Thyroid gland (tissue), 4 donors: ENCODE measurements around the gene RAD54L2. TPM values are rescaled to one million over a fixed set of nuclear protein-coding genes. Genes with fewer than 3 reads are reported as not detected.

Experiments used
- DNase-seq, 2 donors: peaks; one replicate each; pipeline ENCODE4 v3.0.0-alpha.2; 2019
- H3K27ac ChIP-seq, 3 donors: fragments of 200-600 bp; sonication (generic); 1 replicate in 2 of 3; 2 replicates in 1 of 3; pipeline ENCODE4 v1.5.1; 2016 to 2019; ENCODE audit warnings: mild to moderate bottlenecking in 1 of 3, moderate library complexity in 1 of 3
- H3K27me3 ChIP-seq: fragments of 200-600 bp; sonication (generic); one replicate; pipeline ENCODE4 v1.5.1; 2019
- H3K36me3 ChIP-seq, 2 donors: fragments of 200-600 bp; sonication (generic); one replicate each; pipeline ENCODE4 v1.5.1; 2016 to 2019
- H3K4me1 ChIP-seq, 2 donors: fragments of 200-600 bp; sonication (generic); one replicate each; pipeline ENCODE4 v1.5.1; 2017 to 2019
- H3K4me3 ChIP-seq, 3 donors: fragments of 200-600 bp; sonication (generic); replicated peaks in 1 of 3; 1 replicate in 2 of 3; 2 replicates in 1 of 3; pipeline ENCODE4 v1.5.1; 2016; ENCODE audit warnings: mild to moderate bottlenecking in 1 of 3
- H3K9me3 ChIP-seq: fragments of 200-600 bp; sonication (generic); one replicate; pipeline ENCODE4 v1.5.1; 2017
- CTCF ChIP-seq, 6 experiments: fragments of 200-600 bp in 3 of 6; fragments of 450-650 bp in 3 of 6; sonication (generic) in 3 of 6; IDR thresholded peaks; one replicate each; pipeline ENCODE4 v1.5.1; 2016 to 2019; ENCODE audit warnings: antibody characterized with exemption in 6 of 6, mild to moderate bottlenecking in 2 of 6, inconsistent platforms in 1 of 6, moderate library complexity in 1 of 6
- POLR2A ChIP-seq, 2 donors: fragments of 450-650 bp; IDR thresholded peaks; one replicate each; pipeline ENCODE4 v1.6.1; 2017; ENCODE audit warnings: antibody characterized with exemption in 2 of 2, mild to moderate bottlenecking in 2 of 2, moderate library complexity in 1 of 2
- WGBS, 2 donors: methylation state at CpG; one replicate each; pipeline ENCODE4 v1.1.5; 2017; 5-methylcytosine and 5-hydroxymethylcytosine counted together
- intact Hi-C: fragments of 100-400 bp; cut with DNase I; formaldehyde crosslinking; loops from one replicate; pipeline ENCODE4 v1.15.1; 2023
- total RNA-seq, 4 donors: library from RNA; depleted of rRNA; stranded (reverse); fragments of >200 nt; gene quantifications; one replicate each; pipeline ENCODE4 v1.2.3, GENCODE V29; 2016

Gene RAD54L2
- total RNA-seq, 4 donors from 2014 or later = 17.8 to 41.6 (median 22.6) TPM

- Histone ChIP-seq H3K9me3 (no peaks in the 10 kb centered on the region), H3K27ac (no peak overlapping the region), H3K4me3 (no peak overlapping the region), H3K27me3 (no peaks in the 10 kb centered on the region), H3K36me3 (no peaks in the 10 kb centered on the region), H3K4me1 (peaks cover 7 to 11% of the 10 kb centered on the region in 2 donors)
- intact Hi-C loops = loop anchor here (2.0 to 5.0 kb wide), 2 partner anchors 166 to 300 kb away; no protein-coding TSS in a partner anchor
- TF ChIP-seq POLR2A (IDR thresholded peaks at IDR 0.05) (no peak), CTCF (IDR thresholded peaks at IDR 0.05) (no peak)
- DNase-seq = no peak
- 21 to 29% methylated on average over 2 of the region's 2 CpGs for WGBS, 2 donors
These were observed 36.0 kb upstream of the RAD54L2 start for GRCh38 chr3:51502562-51502910.

GRCh38 chr3:51503007-51503406 is 35.5 kb upstream of the RAD54L2 start:
- intact Hi-C loops = loop anchor here (2.0 to 5.0 kb wide), 2 partner anchors 166 to 299 kb away; no protein-coding TSS in a partner anchor

GRCh38 chr3:51508255-51508654 is 30.3 kb upstream of the RAD54L2 start:
- Histone ChIP-seq H3K27ac (no peak overlapping the region), H3K4me1 (no peaks in the 10 kb centered on the region), H3K27me3 (no peaks in the 10 kb centered on the region), H3K36me3 (no peaks in the 10 kb centered on the region), H3K4me3 (no peak overlapping the region), H3K9me3 (no peaks in the 10 kb centered on the region)
- intact Hi-C loops = no loop called here
- TF ChIP-seq POLR2A (IDR thresholded peaks at IDR 0.05) (no peak), CTCF (IDR thresholded peaks at IDR 0.05) (no peak)
- 84 to 87% methylated on average over 9 of the region's 9 CpGs for WGBS, 2 donors
- DNase-seq = no peak

More at GRCh38 chr3:51503007-51503406, 35.5 kb upstream of the RAD54L2 start:
- no peak overlapping the region for H3K27ac ChIP-seq
- no peak for DNase-seq
- H3K4me3 ChIP-seq = no peak overlapping the region
- 98 to 100% methylated on average over 2 of the region's 2 CpGs for WGBS, 2 donors
- H3K36me3 ChIP-seq = no peaks in the 10 kb centered on the region
- no peaks in the 10 kb centered on the region for H3K27me3 ChIP-seq
- H3K9me3 ChIP-seq = no peaks in the 10 kb centered on the region
- H3K4me1 ChIP-seq = peaks cover 7 to 11% of the 10 kb centered on the region in 2 donors
- TF ChIP-seq POLR2A (IDR thresholded peaks at IDR 0.05) (no peak), CTCF (IDR thresholded peaks at IDR 0.05) (no peak)

- Histone ChIP-seq H3K27ac (no peak overlapping the region), H3K4me1 (no peaks in the 10 kb centered on the region), H3K4me3 (no peak overlapping the region), H3K36me3 (no peaks in the 10 kb centered on the region), H3K9me3 (no peaks in the 10 kb centered on the region), H3K27me3 (no peaks in the 10 kb centered on the region)
- intact Hi-C loops = no loop called here
- 79 to 83% methylated on average over 1 of the region's 1 CpG for WGBS, 2 donors
- TF ChIP-seq POLR2A (IDR thresholded peaks at IDR 0.05) (no peak), CTCF (IDR thresholded peaks at IDR 0.05) (no peak)
- no peak for DNase-seq
These were observed 27.5 kb upstream of the RAD54L2 start for GRCh38 chr3:51510996-51511395.

- no peak for TF ChIP-seq CTCF (IDR thresholded peaks at IDR 0.05)
- no peak for TF ChIP-seq POLR2A (IDR thresholded peaks at IDR 0.05)
- intact Hi-C loops = no loop called here
- WGBS, 2 donors = 88 to 92% methylated on average over 5 of the region's 5 CpGs
- H3K27me3 ChIP-seq = no peaks in the 10 kb centered on the region
- no peak overlapping the region for H3K4me3 ChIP-seq
- no peak for DNase-seq
- no peaks in the 10 kb centered on the region for H3K9me3 ChIP-seq
- no peak overlapping the region for H3K27ac ChIP-seq
- no peaks in the 10 kb centered on the region for H3K36me3 ChIP-seq
- H3K4me1 ChIP-seq = no peaks in the 10 kb centered on the region
These were observed 24.3 kb upstream of the RAD54L2 start for GRCh38 chr3:51514210-51514609.
